Cardiac septum (tissue), 1 donor: Measurements from ENCODE around the gene MSI2. TPM values are rescaled to one million over a fixed set of nuclear protein-coding genes. Genes with fewer than 3 reads are reported as not detected.
A peak's percentile ranks its signal among the peaks of the same experiment; 100 is the strongest.

Experiments
- DNase-seq: peaks from one replicate; pipeline ENCODE4 v3.0.0-alpha.2; 2020; ENCODE audit warnings: low spot score
- intact Hi-C: fragments of 100-400 bp; cut with DNase I; formaldehyde crosslinking; loops from one replicate; pipeline ENCODE4 v1.14.0; 2022
- total RNA-seq: library from RNA; stranded (reverse); fragmentation: NEBNext Ultra II Directional; extraction: Animal tissue kit (Norgen Biotek cat#: 25700); gene quantifications from one replicate; pipeline ENCODE4 v1.2.1, GENCODE V29; 2021
- donor health status: DM: no; HTN: no; CAD: no.

MSI2 gene
- total RNA-seq, 1 donor from 2014 or later, result 112 TPM

DNA sequence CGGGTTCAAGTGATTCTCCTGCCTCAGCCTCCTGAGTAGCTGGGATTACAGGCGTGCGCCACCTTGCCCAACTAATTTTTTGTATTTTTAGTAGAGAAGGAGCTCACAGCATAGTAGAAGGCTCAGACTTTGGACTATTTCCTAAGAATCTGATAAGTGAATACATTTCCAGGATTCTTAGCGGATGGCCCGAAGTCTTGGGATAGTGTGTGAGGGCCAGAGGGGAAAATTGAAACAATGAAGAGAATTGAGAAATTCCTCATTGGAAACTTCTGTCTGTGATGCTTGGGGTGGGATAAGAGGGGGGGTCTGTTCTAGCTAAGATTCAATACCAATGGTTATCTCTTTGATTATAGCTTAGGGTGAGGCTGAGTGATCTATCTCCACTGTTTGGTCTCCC lies 183.3 kb downstream of the MSI2 start:
- no peak for DNase-seq
- intact Hi-C loops, result loop anchor here (5.0 to 10.0 kb wide), 5 partner anchors 48 to 235 kb away; partner anchors contain the start of gene MSI2

DNA sequence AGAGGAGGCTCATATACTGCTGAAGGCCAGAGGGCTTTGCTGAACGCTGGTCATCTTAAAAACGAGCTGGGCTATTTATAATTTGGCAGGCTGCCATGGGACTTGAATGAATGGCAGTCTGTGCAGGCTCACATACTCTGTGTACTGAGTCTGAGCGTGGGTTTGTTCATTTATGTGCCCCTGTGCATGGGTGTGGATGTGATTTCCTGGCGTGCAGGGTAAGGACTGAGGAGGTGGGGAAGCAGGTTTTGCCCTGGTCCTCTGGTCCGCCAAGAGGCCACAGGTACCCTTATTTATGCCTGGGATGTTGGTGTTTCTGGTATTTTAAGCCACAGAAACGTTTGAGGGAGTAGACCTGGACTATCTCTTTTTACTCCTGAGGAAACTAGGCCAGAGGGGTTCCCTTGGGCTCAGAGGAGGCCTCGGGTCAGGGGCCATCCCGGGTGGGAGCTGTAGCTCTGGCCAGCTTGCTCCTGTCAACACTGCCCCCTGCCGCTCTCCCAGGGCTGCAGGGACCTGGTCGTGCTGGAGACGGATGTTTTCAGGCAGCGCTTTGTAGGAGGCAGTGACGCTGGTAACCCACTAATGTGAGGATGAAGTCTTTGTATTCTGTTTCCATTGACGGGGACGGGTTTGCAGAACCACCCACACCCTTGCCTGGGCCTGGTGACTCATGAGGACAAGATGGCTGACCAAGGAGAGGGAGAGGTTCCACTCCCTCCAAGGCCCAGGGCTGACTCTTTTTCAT lies 184.4 kb downstream of the MSI2 start:
- intact Hi-C loops, result loop anchor here (5.0 to 10.0 kb wide), 5 partner anchors 47 to 234 kb away; partner anchors contain the start of gene MSI2
- peak; percentile 84 for DNase-seq

DNA sequence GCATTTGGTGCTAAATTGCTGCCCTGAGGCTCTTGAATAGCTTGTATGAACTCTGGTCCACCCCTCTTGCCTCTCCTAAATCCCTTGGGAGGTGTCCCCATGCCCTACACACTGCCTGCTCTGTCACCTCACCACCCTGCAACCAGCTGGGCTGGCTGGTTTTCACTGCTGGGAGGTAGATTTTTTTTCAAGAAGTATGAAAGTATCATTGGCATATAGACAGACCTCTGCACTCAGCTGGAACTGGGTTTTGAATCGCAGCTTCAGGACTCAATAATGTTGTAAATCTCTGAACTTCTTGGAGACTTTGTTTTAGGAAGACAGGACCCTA lies 184.9 kb downstream of the MSI2 start:
- intact Hi-C loops, result loop anchor here (5.0 to 10.0 kb wide), 5 partner anchors 46 to 234 kb away; partner anchors contain the start of gene MSI2
- DNase-seq, result no peak

DNA sequence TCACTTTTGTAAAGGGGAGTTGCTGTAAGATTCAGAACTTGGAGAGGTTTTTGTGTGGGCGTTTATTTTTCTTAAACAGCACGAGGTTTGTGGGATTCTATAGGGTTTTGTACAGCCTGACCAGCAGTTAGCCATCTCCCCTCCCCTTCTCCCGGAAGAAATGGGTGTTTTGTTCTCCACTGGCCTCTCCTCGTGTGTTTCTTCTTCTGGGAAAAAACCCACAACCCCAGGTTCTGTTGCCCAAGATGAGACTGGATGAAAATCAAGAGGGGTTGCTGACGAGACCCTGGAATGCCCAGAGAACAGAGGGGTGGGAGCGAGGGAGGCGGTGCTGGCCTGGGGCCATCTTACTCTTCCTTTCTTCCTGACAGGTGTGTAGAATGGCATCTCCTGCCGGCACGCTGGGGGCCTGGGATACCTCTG lies 186.1 kb downstream of the MSI2 start:
- intact Hi-C loops, result loop anchor here (5.0 to 10.0 kb wide), 5 partner anchors 45 to 232 kb away; partner anchors contain the start of gene MSI2
- DNase-seq, result no peak

DNA sequence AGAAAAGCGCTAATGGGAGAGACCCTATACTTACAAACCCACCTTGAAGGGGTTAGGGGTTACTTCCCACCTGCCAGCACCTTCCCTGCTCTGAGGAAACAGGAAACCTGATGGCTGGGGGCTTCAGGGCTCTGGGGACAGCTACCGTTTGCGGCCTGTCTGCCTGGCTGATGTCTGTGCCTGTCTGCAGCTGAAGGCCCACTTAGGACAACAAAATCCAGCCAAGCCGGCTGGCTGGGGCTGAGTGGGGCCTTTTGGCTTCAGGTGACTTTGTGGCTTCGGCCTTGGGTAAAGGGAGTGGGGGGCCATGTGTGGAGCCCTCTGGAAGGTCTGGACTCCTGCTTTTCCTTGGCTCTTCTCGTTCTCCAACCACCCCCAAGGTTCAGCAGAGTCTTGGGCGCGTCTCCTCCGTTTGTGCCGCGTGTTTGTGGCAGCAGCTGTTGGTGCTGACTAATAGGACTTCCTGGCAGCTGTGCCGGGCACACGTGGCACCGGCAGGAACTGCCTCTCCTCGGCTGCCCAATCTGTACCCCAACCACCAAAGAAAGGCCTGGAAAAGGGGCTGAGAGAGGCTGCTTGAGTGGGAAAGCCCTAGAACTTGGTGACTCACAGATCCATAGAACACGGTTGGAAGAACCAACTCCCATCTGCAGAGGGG lies 186.7 kb downstream of the MSI2 start:
- peak; percentile 84 for DNase-seq
- intact Hi-C loops, result loop anchor here (5.0 to 10.0 kb wide), 5 partner anchors 44 to 232 kb away; partner anchors contain the start of gene MSI2

DNA sequence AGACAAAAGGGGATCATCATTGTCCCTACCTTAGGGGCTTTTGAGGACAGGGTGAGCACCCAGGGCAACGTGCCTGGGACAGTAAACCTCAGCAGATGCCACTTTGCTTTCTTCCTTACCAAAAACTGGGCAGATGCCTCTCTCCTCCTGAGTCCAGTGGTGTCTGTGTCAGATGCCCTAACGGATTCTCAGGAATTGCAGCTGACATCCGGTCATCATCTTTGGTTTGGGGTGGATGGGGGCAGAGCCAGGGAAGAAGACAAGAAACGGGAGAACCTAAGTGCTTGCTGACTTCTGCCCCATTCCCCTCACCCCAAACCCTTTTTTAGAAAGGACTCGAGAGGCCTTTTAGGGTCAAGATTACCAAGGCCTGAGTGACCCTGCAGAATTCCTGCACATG lies 187.5 kb downstream of the MSI2 start:
- intact Hi-C loops, result loop anchor here (2.0 to 10.0 kb wide), 6 partner anchors 44 to 231 kb away; partner anchors contain the start of gene MSI2
- no peak for DNase-seq

DNA sequence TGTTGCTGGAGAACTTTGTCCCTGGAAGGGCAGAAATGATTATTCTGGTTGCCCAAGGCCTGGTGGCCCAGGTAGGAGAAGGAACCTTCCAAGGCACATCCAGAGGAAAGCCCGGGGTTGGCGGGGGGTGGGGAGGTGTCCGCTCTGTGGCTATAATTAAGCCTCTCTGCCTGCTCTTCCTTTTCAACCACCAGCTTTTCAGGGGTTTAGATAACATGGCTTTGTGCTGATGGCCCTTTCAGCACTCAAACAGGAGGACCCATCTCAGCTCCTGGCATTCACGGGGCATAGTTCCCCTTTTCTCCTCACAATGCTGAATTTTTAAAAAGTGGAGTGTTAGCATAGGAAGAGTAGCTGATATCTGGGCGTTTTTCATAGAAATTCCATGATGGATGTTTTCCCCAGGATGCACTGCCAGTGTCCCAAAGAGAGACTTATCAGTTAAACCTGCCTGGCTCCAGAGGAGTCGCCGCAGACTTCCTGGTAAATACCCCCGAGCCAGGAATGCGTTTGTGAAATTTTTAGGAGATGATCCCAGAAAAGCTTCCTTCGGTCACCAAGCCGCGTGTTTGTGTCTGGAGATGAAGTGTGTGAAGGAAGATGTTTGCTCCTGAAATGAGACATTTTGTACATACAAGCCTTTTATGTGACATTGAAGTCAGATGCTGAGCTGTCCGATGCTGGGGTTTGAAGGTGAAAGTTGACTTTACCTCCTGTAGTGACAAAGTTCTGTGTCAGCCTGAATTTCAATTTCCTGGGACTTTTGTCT lies 188.5 kb downstream of the MSI2 start:
- intact Hi-C loops, result loop anchor here (2.0 to 10.0 kb wide), 6 partner anchors 42 to 230 kb away; partner anchors contain the start of gene MSI2
- DNase-seq, result no peak

DNA sequence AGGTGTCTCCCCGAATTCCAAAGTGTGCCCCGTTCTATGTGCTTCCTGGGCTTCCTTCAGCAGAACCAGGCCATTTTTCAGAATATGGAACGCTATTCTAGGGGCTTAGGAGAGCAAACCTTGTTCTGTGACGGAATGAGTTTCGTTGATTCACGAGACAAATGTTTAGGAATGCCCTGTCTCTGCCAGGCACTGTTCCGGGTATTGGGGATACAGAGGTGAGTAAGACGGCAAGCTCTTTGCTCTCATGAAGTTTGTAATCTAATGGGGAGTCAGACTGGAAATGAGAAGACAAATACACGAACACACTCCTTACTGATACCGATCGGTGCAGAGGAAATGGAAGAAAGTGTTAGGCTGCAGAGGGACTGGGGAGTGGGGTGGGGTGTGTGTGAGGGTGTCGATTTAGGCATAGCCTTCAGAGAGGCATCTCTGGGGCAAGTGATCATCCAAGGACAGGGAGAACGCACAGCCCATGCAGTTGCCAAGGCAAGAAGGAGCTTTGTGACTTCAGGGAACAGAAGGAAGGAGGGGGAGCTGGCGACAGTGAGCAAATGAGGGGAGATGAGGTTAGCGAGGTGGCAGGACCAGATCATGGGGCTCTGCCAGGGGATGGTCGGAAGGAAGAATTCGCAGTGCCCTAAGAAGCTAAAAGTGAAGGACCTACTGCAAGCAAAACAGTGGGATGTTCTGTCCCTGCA lies 189.6 kb downstream of the MSI2 start:
- DNase-seq, result no peak
- intact Hi-C loops, result loop anchor here (2.0 to 10.0 kb wide), 2 partner anchors 153 to 229 kb away; no protein-coding TSS in a partner anchor

DNA sequence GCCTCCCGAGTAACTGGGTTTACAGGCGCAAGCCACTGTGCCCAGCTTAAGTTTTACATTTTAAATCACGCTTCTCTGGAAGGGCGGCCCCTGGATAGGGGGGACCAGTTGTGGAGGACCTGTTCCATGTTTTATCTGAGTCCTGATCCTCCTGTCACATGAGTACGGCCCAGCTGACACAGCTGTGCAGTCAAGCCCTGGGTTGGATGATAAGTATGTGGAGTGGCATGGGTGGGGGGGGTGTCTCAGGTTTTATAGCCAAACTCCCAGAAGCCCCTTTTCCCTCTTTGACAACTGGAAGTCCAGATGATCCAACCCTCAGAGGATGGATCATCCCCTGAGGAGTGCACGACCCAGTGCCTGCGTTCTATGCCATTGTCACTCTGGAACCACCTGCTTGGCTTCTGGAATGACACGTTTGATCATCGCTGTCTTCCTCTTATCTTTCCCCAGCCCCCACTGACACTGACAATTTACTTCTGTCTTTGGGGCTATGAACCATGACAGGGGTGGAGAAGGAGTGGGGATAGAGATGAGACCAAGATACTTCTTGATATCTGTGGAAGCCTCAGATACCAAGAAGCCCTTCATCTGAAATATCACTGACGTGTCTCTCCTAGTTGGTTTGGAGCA lies 191.2 kb downstream of the MSI2 start:
- intact Hi-C loops, result loop anchor here (10.0 kb wide), 1 partner anchor 227 kb away; no protein-coding TSS in a partner anchor
- no peak for DNase-seq

DNA sequence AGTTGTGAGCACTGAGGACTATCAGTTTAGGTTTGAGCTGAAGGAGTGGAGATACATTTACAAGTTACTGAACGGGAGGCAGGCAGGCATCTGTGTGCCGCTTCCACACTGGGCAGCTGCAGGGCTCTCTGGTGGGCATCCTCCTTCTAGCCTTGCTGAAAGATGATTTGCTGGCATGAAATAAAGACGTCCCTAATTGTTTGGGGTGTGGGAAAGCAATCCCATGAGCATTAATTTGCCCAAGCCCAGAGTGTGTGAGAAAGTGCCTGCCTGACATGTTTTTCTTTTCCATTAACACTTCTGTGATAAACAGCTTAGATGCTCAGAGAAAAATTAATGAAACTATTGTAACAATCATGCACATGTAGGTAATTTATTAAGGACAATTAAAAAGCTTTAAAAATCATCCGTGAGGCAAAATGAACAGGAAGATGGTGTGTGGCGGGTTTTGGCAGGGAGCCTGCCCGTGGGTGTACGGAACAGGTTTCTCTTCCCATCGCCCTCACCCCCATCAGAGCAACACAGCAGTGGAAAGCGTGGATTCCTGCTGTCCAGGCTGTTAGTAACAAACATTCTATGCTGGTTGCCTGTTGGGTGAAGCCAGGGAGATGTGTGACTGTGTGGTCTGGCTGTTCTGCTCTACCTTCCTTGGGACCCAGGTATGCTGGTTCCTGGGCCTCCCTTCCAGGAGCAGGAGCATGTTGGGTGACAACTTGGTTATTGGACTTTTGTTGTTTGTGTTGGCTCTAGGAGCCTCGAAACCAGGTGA lies 191.9 kb downstream of the MSI2 start:
- intact Hi-C loops, result loop anchor here (10.0 kb wide), 1 partner anchor 227 kb away; no protein-coding TSS in a partner anchor
- no peak for DNase-seq

DNA sequence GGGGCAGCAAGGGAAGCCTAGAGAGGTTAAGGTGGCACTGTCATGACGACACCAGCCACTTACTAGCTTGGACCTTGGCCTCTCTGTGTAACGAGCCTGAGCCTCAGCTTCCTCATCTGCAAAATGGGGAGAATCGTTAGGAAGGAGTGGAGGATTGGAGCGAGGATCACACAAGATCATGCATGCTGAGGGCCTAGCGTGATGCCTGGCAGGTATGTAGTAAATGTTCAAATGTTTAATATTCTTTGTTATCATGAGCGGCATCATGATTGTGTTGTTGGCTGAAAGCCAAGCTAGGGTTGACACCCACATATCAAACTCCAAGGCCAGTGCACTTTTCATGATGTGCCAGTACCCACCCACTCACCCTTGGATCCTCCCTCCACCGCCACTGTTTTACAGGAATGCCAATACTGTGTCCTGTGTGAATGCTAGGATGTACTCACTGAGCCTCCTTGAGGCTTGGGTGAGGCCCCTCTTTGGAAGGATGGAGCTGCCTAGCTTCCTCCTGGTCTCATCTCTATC lies 192.5 kb downstream of the MSI2 start:
- intact Hi-C loops, result loop anchor here (10.0 kb wide), 1 partner anchor 226 kb away; no protein-coding TSS in a partner anchor
- no peak for DNase-seq

DNA sequence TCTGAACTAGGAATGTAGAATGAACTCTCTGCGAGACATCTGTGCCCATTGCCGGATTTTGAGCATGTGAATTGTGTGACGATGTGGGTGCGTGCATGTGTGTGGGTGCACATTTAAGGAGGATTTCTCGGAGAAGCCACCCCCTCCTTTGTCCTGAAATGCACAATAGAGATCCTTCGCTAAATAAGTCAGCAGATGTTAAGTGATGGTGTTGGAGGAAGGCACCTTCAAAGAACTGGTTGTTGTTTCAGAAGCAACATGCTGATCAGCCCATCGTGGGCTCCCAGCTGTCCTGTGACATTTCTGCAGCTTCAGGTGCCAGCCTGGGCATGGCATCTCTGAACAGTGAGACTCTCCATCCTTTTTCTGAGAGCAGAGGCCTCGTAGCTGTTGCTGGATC lies 194.9 kb downstream of the MSI2 start:
- no peak for DNase-seq
- intact Hi-C loops, result no loop called here

DNA sequence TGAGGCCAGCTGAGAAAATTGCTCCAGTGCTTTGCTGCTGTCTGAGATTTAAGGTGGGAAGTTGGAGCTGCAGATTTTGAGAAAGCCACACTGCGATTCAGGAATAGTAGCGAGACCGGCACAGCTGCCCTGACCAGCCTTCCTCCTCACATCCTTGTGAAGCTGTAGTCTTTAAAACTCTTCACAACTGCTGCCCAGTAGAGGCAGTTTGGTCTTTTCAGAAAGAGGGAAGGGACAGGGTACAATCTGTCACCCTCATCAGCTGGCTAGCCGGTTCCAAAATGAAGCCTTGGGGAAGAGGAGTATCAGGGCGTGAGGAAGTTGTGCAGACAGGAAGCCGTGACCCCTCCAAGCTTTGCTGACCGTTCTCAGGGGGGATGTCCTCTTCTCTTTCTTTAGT lies 195.3 kb downstream of the MSI2 start:
- intact Hi-C loops, result no loop called here
- no peak for DNase-seq

DNA sequence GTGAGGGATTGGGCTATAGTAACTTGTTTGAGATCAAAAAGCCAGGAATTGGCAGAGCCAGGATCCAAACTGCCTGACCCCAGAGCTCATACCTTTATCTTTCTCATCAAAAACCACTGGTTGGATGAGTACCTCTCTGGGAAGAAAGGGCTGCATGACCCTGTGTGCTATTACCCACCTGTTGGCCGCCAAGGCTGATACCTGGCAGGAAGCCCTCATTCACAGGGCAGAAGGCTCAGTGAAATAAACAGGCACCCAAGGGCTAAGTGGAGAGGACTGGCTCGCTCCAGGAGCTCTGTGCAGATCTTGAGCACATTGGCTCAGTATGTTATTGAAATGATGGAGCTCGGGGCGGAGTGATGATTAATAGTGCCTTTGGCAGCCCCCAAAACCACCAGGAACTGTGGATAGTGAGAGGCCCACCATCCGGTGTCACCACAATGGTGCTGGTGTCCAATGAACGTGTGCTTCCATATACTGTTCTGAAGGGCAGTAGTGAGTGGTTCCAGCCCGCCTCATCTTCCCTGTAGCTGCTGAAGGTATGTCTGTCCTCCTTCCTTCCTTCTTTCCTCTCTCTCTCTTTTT lies 197.6 kb downstream of the MSI2 start:
- no peak for DNase-seq
- intact Hi-C loops, result no loop called here

DNA sequence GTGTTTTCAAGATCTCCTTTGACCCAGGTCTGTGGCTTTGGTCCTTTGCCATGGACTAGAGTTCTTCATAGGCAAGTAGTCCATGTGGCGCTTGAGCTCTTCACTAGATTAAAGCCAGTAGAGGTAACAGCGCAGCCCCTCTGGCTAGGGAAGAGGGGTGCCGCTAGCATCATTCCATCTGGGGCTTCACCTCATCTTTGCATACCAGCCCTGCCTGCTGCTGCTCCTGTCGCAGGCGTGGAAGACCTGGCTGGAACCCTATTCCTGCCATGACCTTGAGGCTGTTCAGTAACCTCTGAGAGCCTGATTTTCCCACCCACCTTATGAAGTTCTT lies 198.4 kb downstream of the MSI2 start:
- no peak for DNase-seq
- intact Hi-C loops, result no loop called here

DNA sequence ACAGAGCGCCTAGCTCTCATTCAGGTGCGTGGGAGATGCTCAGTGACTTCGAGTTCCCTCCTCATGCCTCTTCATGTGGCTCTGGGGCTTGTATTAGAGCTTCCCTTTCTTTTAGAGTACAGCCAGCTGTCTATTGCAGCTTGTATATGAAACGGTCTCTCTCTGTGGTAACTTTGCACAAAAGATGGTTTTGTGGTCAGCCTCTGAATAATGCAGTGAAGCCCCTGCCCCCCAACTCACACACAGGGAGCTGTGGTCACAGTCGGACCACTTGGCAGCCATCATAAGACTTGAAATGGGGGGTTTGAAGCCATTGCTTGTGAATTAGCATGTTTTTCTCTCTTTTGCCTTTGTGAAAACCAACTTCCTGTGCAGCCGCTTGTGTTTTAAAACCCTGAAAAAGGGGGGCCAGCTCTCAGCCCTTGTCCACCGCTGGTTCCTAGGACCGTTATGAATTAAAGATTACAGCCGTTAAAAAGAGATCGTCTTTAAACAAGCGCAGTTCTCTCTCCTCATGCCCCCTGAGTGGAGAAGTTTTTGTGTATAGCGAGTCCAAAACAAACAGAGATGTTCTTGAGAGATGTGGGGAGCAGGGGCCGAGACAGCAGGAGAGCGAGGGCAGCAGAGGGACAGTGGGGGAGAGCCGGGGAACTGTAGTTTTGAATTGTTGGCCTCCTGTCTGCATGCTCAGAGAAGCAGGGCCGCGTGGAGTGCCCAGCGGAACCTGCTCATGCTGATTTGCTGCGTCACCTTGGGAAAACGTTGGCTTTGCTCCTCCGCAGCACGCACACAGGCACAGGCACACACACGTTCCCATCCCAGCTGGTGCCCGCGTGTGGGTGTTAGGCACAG lies 199.0 kb downstream of the MSI2 start:
- DNase-seq, result no peak
- intact Hi-C loops, result no loop called here

DNA sequence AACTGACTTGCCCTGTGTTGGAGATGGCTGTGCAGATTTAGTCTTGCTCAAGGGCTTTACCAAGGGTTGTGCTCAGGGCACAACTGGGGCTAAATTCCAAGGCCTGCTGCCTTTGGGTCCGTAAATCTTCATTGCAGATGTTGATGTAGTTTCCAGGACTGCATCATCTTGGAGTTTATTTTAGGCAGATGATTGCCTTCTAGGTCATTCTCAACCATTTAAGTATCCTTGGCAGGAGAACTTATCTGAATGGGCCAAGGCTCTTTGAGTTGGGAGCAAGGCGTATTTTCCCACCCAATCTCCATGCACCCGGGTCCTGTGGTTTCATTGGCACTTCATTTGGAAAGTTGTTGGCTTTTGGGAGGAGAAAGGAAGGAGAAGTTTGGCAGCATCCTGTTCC lies 200.3 kb downstream of the MSI2 start:
- no peak for DNase-seq
- intact Hi-C loops, result no loop called here
